SH-SY5Y (cell line): ENCODE measurements around the gene BFSP2.

Experiments used
- GATA2 ChIP-seq: IDR thresholded peaks from 2 replicates; pipeline ENCODE4 v1.6.1; 2011; ENCODE audit warnings: mild to moderate bottlenecking, low read depth, low read length
- GATA3 ChIP-seq: IDR thresholded peaks from 2 replicates; pipeline ENCODE4 v1.6.1; 2011; ENCODE audit warnings: low read depth, mild to moderate bottlenecking, low read length, moderate library complexity

GRCh38 chr3:133463347-133463860 is 63.5 kb downstream of the BFSP2 start:
- TF ChIP-seq GATA2 (no peak), GATA3 (no peak)
